RWPE2 (cell line): ENCODE results near the gene TMED5.

Source experiments
- ATAC-seq: fragments of 200-7000 bp; cut with Tn5 transposase; 3 replicates; pipeline ENCODE4 v1.9.1; 2021; ENCODE audit warnings: low read depth
- DNase-seq: peaks from one replicate; pipeline ENCODE4 v3.0.0-alpha.2; 2020; ENCODE audit warnings: low spot score
- H3K27ac ChIP-seq: fragments of 450-650 bp; 2 replicates; pipeline ENCODE4 v1.5.1; 2017; ENCODE audit warnings: mild to moderate bottlenecking; ENCODE audit not compliant: poor library complexity, severe bottlenecking
- H3K27me3 ChIP-seq: fragments of 250-450 bp; sonication (Bioruptor Pico); 2 replicates; pipeline ENCODE4 v1.5.1; 2021; ENCODE audit warnings: mild to moderate bottlenecking, moderate library complexity; ENCODE audit not compliant: insufficient read depth, poor library complexity, severe bottlenecking
- H3K36me3 ChIP-seq: fragments of 250-450 bp; sonication (Bioruptor Pico); 2 replicates; pipeline ENCODE4 v1.5.1; 2020; ENCODE audit warnings: low read depth, mild to moderate bottlenecking, moderate library complexity
- H3K4me1 ChIP-seq: fragments of 250-450 bp; sonication (Bioruptor Pico); 2 replicates; pipeline ENCODE4 v1.5.1; 2021; ENCODE audit warnings: mild to moderate bottlenecking, moderate library complexity; ENCODE audit not compliant: insufficient read depth, poor library complexity, severe bottlenecking
- H3K4me3 ChIP-seq: fragments of 250-450 bp; sonication (Bioruptor Pico); 2 replicates; pipeline ENCODE4 v1.5.1; 2021; ENCODE audit warnings: mild to moderate bottlenecking, moderate library complexity; ENCODE audit not compliant: severe bottlenecking
- H3K9me3 ChIP-seq: fragments of 250-450 bp; sonication (Bioruptor Pico); 2 replicates; pipeline ENCODE4 v1.5.1; 2021; ENCODE audit warnings: mild to moderate bottlenecking, moderate library complexity; ENCODE audit not compliant: severe bottlenecking
- TF ChIP-seq, protein P1 (sequence below): fragments of 450-650 bp; IDR thresholded peaks from one replicate; pipeline ENCODE4 v1.5.1; 2017; ENCODE audit warnings: mild to moderate bottlenecking, moderate library complexity; ENCODE audit not compliant: poor library complexity, severe bottlenecking

The TMED5 gene

DNA sequence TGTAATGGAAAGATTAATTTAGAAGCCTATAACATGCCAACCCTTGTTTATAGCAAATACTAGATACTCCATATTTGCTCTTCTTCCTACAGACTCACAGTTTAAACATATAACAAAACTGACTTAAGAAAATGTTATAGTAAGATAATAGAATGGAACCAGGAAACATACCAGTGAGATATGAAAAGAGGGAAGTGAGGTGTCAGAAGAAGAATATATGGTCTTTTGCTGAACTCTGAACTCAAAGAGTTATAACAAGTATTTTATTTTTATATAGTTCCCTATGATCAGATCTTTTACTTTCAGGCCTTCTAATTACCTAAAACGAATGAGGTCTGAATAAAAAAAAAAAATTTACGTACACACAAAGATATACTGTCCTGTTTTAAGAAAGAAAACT lies 20.9 kb downstream of the TMED5 start:
- TF ChIP-seq, protein P1, sequence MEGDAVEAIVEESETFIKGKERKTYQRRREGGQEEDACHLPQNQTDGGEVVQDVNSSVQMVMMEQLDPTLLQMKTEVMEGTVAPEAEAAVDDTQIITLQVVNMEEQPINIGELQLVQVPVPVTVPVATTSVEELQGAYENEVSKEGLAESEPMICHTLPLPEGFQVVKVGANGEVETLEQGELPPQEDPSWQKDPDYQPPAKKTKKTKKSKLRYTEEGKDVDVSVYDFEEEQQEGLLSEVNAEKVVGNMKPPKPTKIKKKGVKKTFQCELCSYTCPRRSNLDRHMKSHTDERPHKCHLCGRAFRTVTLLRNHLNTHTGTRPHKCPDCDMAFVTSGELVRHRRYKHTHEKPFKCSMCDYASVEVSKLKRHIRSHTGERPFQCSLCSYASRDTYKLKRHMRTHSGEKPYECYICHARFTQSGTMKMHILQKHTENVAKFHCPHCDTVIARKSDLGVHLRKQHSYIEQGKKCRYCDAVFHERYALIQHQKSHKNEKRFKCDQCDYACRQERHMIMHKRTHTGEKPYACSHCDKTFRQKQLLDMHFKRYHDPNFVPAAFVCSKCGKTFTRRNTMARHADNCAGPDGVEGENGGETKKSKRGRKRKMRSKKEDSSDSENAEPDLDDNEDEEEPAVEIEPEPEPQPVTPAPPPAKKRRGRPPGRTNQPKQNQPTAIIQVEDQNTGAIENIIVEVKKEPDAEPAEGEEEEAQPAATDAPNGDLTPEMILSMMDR = no peak
- Histone ChIP-seq H3K9me3 (no peaks in the 10 kb centered on the region), H3K36me3 (peaks cover 68% of the 10 kb centered on the region), H3K4me3 (no peak overlapping the region), H3K27ac (no peak overlapping the region), H3K4me1 (peaks cover 7% of the 10 kb centered on the region), H3K27me3 (no peaks in the 10 kb centered on the region)
- no peak for ATAC-seq
- DNase-seq = no peak

DNA sequence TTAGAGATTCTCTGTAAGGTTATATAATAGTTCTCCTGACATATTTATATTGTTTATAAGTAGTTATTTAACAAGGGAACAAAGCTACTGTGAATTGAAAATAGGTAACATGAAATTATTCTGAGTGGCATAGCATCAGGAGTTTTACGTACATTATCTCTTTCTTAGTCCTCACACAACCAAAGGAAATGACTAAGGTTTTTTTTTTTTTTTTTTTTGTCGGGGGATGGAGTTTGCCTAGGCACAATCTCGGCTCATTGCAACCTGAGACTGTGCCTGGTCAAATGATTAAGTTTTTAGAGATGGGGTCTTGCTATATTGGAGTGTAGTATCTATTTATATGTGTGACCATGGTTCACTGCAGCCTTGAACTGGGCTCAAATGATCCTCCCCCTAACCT lies 24.9 kb downstream of the TMED5 start:
- Histone ChIP-seq H3K4me3 (no peak overlapping the region), H3K27me3 (no peaks in the 10 kb centered on the region), H3K36me3 (peaks cover 92% of the 10 kb centered on the region), H3K9me3 (no peaks in the 10 kb centered on the region), H3K4me1 (peaks cover 7% of the 10 kb centered on the region), H3K27ac (no peak overlapping the region)
- DNase-seq (no peak), ATAC-seq (no peak)
- TF ChIP-seq, protein P1 = no peak

DNA sequence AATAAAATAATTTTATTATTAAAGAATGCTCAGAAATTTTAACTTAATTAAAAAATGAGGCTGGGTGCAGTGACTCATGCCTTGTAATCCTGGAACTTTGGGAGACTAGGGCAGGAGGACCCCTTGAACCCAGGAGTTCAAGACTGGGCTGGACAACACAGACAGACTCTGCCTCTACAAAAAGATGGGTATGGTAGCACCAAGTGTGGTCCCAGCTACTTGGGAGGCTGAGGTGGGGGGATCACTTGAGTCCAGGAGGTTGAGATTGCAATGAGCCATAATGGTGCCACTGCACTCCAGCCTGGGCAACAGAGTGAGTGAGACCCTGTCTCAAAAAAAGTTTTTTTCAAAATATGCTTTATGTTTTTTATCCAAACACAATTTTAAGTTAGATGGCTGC lies 25.3 kb downstream of the TMED5 start:
- Histone ChIP-seq H3K27ac (no peak overlapping the region), H3K27me3 (no peaks in the 10 kb centered on the region), H3K4me3 (no peak overlapping the region), H3K4me1 (peaks cover 7% of the 10 kb centered on the region), H3K36me3 (peaks cover 92% of the 10 kb centered on the region), H3K9me3 (no peaks in the 10 kb centered on the region)
- ATAC-seq = no peak
- no peak for DNase-seq
- TF ChIP-seq, protein P1 = no peak

DNA sequence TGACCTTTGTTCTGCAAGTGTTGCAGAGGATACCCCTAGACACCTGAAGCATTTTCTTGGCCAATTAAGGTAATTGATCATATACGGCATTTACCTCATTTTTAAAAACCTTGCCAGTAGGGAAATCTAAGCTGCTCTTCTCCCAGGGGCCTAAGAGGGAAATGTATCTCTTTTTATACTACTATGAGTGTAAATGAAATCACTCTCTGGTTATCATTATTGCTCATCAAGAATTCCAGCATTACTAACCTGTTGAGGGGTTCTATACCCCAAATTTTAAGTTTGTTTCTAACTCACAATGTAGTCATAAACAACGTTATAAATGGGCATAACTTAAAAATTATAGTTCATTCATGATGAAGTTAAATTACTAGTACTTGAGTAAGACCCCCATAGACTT lies 27.4 kb downstream of the TMED5 start:
- Histone ChIP-seq H3K27ac (no peak overlapping the region), H3K9me3 (no peaks in the 10 kb centered on the region), H3K4me3 (no peak overlapping the region), H3K36me3 (peaks cover 92% of the 10 kb centered on the region), H3K27me3 (no peaks in the 10 kb centered on the region), H3K4me1 (peaks cover 7% of the 10 kb centered on the region)
- TF ChIP-seq, protein P1 = no peak
- ATAC-seq = no peak
- no peak for DNase-seq

DNA sequence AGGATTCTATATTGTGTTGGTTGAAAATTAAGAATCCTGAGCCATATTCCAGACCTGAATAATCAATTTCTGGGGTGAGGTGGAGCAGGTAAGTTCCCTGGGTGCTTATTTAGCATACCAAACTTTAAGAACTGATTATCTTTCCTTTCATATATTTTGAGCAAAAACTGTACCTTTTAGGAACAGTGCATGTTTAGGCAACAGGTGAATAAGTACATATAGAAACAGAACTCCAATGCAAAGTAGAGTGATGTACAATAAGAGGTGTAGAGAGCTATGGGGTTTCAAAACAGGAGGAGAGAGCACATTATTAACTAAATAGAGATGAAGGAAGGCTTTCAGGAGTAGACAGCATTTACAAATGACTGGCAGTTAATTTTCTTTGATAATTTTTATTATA lies 28.7 kb downstream of the TMED5 start:
- TF ChIP-seq, protein P1 = no peak
- Histone ChIP-seq H3K27me3 (no peaks in the 10 kb centered on the region), H3K9me3 (no peaks in the 10 kb centered on the region), H3K4me1 (peaks cover 7% of the 10 kb centered on the region), H3K36me3 (peaks cover 84% of the 10 kb centered on the region), H3K4me3 (no peak overlapping the region), H3K27ac (no peak overlapping the region)
- ATAC-seq (no peak), DNase-seq (no peak)
